Brain microvascular endothelial cell (primary cell): Measurements from ENCODE around the gene OPRL1.

Experiments
- DNase-seq: peaks from one replicate; pipeline ENCODE4 v3.0.0-alpha.2; 2020
- H3K27ac ChIP-seq: fragments of 250-450 bp; sonication (Bioruptor Pico); 2 replicates; pipeline ENCODE4 v1.5.1; 2020; ENCODE audit warnings: mild to moderate bottlenecking, moderate library complexity
- H3K27me3 ChIP-seq: fragments of 250-450 bp; sonication (Bioruptor Pico); replicated peaks from 2 replicates; pipeline ENCODE4 v1.5.1; 2020; ENCODE audit warnings: mild to moderate bottlenecking
- H3K36me3 ChIP-seq: fragments of 250-450 bp; sonication (Bioruptor Pico); replicated peaks from 2 replicates; pipeline ENCODE4 v1.5.1; 2020; ENCODE audit warnings: mild to moderate bottlenecking
- H3K4me3 ChIP-seq: 2 replicates; pipeline ENCODE4 v1.5.1; 2011; ENCODE audit warnings: low read depth, mild to moderate bottlenecking, control low read depth, low read length, moderate library complexity
- CTCF ChIP-seq: IDR thresholded peaks from 2 replicates; pipeline ENCODE4 v1.5.1; 2011; ENCODE audit warnings: low read depth, mild to moderate bottlenecking, moderate library complexity, low read length, control low read depth, inconsistent platforms; ENCODE audit errors: missing control alignments
- in situ Hi-C: cut with HindIII; loops from 2 replicates; pipeline ENCODE4 v1.10.0; 2017; ENCODE audit warnings: low sequenced_read_pairs, low pct_ligation_motif_present

OPRL1 gene

GRCh38 chr20:64068386-64069208 is 11.3 kb upstream of the OPRL1 start:
- Histone ChIP-seq H3K36me3 (no peaks in the 10 kb centered on the region), H3K27ac (no peak overlapping the region), H3K27me3 (no peaks in the 10 kb centered on the region), H3K4me3 (no peak overlapping the region)
- TF ChIP-seq CTCF, result no peak
- in situ Hi-C loops, result no loop called here
- DNase-seq, result no peak

- Histone ChIP-seq H3K27me3 (no peaks in the 10 kb centered on the region), H3K27ac (no peak overlapping the region), H3K4me3 (no peak overlapping the region), H3K36me3 (no peaks in the 10 kb centered on the region)
- in situ Hi-C loops, result no loop called here
- TF ChIP-seq CTCF, result no peak
- no peak for DNase-seq
Measured at GRCh38 chr20:64069209-64069613, 10.7 kb upstream of the OPRL1 start.

- H3K36me3 ChIP-seq, result no peaks in the 10 kb centered on the region
Measured at GRCh38 chr20:64069614-64070243, 10.2 kb upstream of the OPRL1 start.

GRCh38 chr20:64070244-64070993 is 9.5 kb upstream of the OPRL1 start:
- no peak overlapping the region for H3K4me3 ChIP-seq
- no peak for TF ChIP-seq CTCF
- no peak overlapping the region for H3K27ac ChIP-seq
- DNase-seq, result no peak
- no peaks in the 10 kb centered on the region for H3K36me3 ChIP-seq
- H3K27me3 ChIP-seq, result no peaks in the 10 kb centered on the region
- in situ Hi-C loops, result no loop called here

More at GRCh38 chr20:64069614-64070243, 10.2 kb upstream of the OPRL1 start:
- in situ Hi-C loops, result no loop called here
- no peak overlapping the region for H3K27ac ChIP-seq
- peak; percentile 91 for TF ChIP-seq CTCF
- H3K27me3 ChIP-seq, result no peaks in the 10 kb centered on the region
- H3K4me3 ChIP-seq, result no peak overlapping the region
- DNase-seq, result no peak

GRCh38 chr20:64071341-64072332 is 8.2 kb upstream of the OPRL1 start:
- no peak for TF ChIP-seq CTCF
- no peak overlapping the region for H3K4me3 ChIP-seq
- H3K27ac ChIP-seq, result no peak overlapping the region
- H3K27me3 ChIP-seq, result no peaks in the 10 kb centered on the region
- in situ Hi-C loops, result no loop called here
- DNase-seq, result no peak
- H3K36me3 ChIP-seq, result no peaks in the 10 kb centered on the region
